T follicular helper cell (primary cell): ENCODE results near the gene GRXCR2.
"Not testable (repeated sequence)": the region's sequence is repeated elsewhere in the genome, so short reads cannot be mapped to it uniquely, and the experiment has no call there.

ENCODE experiments used
- DNase-seq: peaks from one replicate; pipeline ENCODE4 v3.0.0-alpha.2; 2020; ENCODE audit warnings: low read depth

Gene GRXCR2

GRCh38 chr5:145887217-145887616 is 14.4 kb upstream of the GRXCR2 start:
- DNase-seq, result no peak

- DNase-seq, result no peak
These were observed 2.0 kb upstream of the GRXCR2 start for GRCh38 chr5:145874765-145875164.

GRCh38 chr5:145872486-145872885 is 328 bp downstream of the GRXCR2 start:
- no peak for DNase-seq

- DNase-seq, result no peak
These were observed 3.1 kb downstream of the GRXCR2 start for GRCh38 chr5:145869753-145870152.

- DNase-seq, result no peak
These were observed 5.0 kb downstream of the GRXCR2 start for GRCh38 chr5:145867806-145868205.

GRCh38 chr5:145864432-145864831 is 8.4 kb downstream of the GRXCR2 start:
- not testable (repeated sequence) for DNase-seq

- DNase-seq, result no peak
These were observed 9.8 kb downstream of the GRXCR2 start for GRCh38 chr5:145863003-145863402.

- no peak for DNase-seq
These were observed 12.9 kb downstream of the GRXCR2 start for GRCh38 chr5:145859897-145860296.

GRCh38 chr5:145859453-145859852 is 13.4 kb downstream of the GRXCR2 start:
- DNase-seq, result no peak

- no peak for DNase-seq
These were observed 13.9 kb downstream of the GRXCR2 start for GRCh38 chr5:145858959-145859358.

- DNase-seq, result no peak
These were observed 16.5 kb downstream of the GRXCR2 start for GRCh38 chr5:145856285-145856818.

- no peak for DNase-seq
These were observed 17.0 kb downstream of the GRXCR2 start for GRCh38 chr5:145855763-145856267.

- DNase-seq, result no peak
These were observed 18.1 kb downstream of the GRXCR2 start for GRCh38 chr5:145854651-145855258.

- DNase-seq, result no peak
These were observed 18.9 kb downstream of the GRXCR2 start for GRCh38 chr5:145853781-145854376.

- no peak for DNase-seq
These were observed 19.8 kb downstream of the GRXCR2 start for GRCh38 chr5:145852990-145853389.

- DNase-seq, result no peak
These were observed 24.0 kb downstream of the GRXCR2 start for GRCh38 chr5:145848854-145849253.

GRCh38 chr5:145847499-145848497 is 25.0 kb downstream of the GRXCR2 start:
- no peak for DNase-seq

GRCh38 chr5:145846081-145846480 is 26.7 kb downstream of the GRXCR2 start:
- DNase-seq, result no peak

GRCh38 chr5:145841299-145841698 is 31.5 kb downstream of the GRXCR2 start:
- no peak for DNase-seq

- DNase-seq, result no peak
These were observed 32.2 kb downstream of the GRXCR2 start for GRCh38 chr5:145840458-145841132.

GRCh38 chr5:145838276-145838675 is 34.5 kb downstream of the GRXCR2 start:
- DNase-seq, result no peak

- DNase-seq, result not testable (repeated sequence)
These were observed 36.6 kb downstream of the GRXCR2 start for GRCh38 chr5:145836241-145836640.
